CMK (cell line): Measurements from ENCODE around the gene FRS3.
"Not testable (repeated sequence)": the region's sequence is repeated elsewhere in the genome, so short reads cannot be mapped to it uniquely, and the experiment has no call there.

Experiments
- DNase-seq: peaks from one replicate; pipeline ENCODE4 v3.0.0-alpha.2; 2010; ENCODE audit warnings: low read depth

FRS3 gene

GRCh38 chr6:41769376-41769775, 10.3 kb downstream of the FRS3 start:
- no peak for DNase-seq

DNA sequence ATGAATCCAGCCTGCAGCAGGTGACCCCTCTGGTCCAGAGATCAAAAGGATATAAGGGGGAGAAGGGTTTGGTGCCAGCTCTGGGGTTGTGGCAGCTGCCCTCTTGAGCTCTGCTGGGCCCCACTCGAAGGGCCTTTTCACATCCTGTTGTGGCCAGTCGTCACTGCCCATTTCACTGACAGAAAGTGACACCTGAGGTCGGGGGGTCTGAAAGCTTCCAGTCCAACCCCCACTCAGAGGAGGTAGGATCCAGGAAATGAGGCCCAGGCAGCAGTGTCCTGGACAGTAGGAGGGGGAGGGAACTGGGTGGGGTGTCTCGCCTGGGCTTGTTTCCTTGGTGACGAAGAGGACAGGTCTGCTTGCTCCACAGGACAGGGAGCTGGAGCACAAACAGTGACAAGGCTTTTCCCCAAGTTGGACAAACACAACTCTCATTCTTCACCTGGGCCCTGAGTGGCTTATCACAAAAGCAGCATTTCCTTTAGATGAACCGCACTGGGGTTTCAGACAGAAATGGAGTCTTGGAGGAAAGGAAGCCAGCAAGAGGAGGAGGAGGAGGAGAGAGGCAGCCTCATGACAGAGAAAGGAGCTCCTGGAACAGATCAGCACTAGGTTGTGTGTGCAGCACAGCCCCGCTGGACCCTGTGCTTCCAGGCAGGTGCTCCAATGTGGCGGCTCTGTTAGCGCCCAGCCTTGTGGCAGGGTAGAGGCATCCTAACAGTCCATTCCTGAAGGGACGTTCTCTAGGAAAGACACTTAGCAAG, 11.0 kb downstream of the FRS3 start:
- DNase-seq: peak; percentile 49

DNA sequence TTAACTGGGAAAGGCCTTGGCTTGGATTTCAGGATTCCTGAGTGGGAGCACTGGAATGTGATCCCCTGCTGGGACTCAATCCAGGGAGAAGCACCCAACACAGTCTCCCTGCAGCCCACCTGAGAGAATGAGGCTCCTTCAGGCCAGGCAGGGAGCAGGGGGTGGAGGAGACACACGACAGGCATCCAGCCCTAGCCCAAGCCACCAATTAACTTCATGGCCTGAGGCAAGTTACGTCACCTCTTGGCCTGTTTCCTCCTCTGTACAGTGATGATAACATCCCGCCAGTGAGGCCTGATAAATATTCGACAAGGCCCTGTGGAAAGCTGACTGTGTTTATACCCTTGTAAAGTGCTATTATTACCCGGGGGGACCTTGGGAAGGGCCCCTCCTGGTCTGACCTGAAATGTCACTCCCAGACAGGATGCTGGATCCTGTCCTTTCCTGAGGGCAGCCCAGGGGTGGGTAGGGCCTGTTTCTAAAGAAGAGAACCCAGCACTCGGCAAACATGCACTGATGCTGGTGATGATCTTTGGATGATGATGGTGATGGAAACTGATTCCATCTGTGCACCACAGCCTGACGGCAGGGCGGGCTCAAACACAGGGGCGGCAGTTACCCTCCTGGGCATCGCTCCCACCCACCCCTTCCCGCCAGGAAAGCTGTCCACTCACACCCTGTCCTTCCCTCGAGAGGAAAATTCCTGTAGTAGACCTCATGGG, 12.4 kb downstream of the FRS3 start:
- DNase-seq: peak; percentile 73

- DNase-seq: not testable (repeated sequence)
Measured at GRCh38 chr6:41766043-41766664, 13.5 kb downstream of the FRS3 start.

GRCh38 chr6:41763470-41763869, 16.2 kb downstream of the FRS3 start:
- no peak for DNase-seq

GRCh38 chr6:41759905-41760579, 19.7 kb downstream of the FRS3 start:
- no peak for DNase-seq

GRCh38 chr6:41759106-41759904, 20.4 kb downstream of the FRS3 start:
- no peak for DNase-seq

DNA sequence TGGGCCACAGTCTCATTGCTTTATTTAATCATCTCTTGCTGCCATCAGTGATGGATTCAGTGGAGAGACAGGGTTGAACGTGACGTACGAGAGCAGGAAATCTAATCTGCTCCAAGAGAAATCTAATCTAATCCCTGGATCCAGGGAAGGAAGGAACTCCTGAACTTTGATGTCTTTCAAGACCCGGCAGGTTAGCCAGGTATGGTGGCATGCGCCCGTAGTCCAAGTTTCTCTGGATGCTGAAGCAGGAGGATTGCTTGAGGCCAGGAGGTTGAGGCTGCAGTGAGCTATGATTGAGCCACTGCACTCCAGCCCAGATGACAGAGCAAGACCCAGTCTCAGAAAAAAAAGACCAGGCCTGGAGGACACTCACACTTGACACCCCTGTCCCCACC, 21.1 kb downstream of the FRS3 start:
- no peak for DNase-seq

GRCh38 chr6:41757931-41758640, 21.6 kb downstream of the FRS3 start:
- no peak for DNase-seq

DNA sequence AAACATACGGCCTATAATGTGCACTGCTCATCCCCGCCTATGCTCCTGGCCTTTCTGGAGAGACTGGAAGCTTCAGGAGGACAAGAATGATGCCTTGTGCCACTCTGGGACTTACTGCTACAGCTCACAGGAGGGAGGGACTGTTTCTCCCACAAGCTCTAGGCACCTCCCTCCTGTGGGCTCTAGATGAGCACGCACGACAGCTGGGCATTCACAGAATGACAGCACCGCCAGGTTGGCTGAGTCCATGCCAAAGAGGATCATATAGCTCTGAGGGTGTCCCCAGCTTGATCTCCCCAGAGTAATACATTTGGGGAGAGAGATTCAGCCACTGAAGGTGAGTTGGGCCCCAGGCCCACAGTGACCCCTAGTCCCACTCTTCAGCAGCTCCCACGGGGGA, 22.4 kb downstream of the FRS3 start:
- no peak for DNase-seq

DNA sequence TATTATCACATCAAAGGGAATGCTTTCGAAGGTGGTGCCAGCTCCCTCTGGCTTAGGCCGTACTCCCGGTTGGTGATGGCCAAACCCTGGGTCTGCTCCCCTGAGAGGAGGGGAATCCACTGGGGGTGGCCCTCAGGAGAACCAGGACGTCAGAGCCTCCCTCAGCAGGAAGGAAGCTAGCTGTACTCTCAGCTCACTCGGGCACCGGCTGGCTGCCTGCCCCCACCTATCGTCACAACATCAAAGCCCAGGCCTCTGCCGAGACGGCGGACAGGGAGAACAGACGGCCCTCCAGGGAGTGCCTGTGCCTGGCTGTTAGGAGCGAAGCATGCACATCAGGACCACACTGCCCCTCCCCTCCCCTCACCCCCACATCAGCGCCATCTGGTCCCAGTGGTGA, 23.3 kb downstream of the FRS3 start:
- DNase-seq: no peak

GRCh38 chr6:41755895-41756294, 23.8 kb downstream of the FRS3 start:
- no peak for DNase-seq

DNA sequence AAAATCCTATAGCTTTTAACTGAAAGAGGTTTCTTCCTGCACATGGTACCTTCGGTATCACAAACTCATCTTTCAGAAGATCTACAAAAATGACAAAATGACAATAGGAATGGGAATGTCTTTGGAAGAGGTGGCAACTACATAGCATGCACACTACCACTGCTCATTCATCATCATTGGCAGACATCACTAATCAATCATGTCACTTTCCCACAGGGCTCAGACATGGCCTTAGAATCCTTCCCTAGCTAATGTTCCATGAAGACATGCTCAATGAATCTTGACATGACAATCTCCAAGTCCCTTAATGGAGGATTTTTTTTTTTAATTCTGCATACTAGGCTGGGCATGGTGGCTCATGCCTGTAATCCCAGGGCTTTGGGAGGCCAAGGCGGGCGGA, 29.3 kb downstream of the FRS3 start:
- DNase-seq: no peak

- no peak for DNase-seq
Measured at GRCh38 chr6:41748542-41748941, 31.2 kb downstream of the FRS3 start.

DNA sequence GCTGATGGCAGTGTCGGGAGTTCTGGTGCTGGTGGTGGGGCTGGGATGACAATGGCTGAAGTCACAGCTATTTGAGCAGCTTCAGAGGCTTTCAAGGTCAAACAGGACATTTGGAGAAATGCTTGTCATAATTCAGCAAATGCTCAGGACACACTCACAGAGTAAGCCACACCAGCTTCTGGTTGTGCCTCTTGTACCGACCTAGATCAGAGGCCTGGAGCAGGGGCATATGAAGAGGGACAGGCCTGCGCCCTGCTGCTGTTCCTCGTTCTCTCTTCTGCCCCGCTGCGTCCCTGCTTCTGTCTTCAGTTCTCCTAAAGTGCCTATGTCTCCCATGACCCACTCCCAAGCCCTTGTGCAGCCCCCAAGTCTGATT, 31.6 kb downstream of the FRS3 start:
- no peak for DNase-seq

GRCh38 chr6:41747256-41748101, 32.2 kb downstream of the FRS3 start, which contains the start of gene PGC:
Gene PGC (minus strand): TSS chr6:41747397. CDS start chr6:41747334, 63 bp downstream.
- no peak for DNase-seq

DNA sequence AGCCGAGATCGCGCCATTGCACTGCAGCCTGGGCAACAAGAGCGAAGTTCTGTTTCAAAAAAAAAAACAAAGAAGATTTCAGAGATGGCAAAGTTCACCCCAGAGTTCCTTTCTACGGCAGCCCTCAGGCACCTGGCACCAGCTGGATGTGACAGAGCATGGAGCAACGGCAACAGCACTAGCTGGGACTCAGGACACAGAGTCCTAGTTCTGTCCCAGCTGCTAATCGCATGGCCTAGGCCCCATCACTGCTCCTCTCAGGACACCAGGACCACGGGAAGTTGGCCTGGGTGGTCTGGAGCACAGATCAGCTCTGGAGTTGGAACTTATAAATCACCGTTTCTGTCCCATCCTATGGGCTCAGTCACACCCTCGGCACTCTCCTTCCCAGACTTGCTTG, 33.6 kb downstream of the FRS3 start:
- no peak for DNase-seq

DNA sequence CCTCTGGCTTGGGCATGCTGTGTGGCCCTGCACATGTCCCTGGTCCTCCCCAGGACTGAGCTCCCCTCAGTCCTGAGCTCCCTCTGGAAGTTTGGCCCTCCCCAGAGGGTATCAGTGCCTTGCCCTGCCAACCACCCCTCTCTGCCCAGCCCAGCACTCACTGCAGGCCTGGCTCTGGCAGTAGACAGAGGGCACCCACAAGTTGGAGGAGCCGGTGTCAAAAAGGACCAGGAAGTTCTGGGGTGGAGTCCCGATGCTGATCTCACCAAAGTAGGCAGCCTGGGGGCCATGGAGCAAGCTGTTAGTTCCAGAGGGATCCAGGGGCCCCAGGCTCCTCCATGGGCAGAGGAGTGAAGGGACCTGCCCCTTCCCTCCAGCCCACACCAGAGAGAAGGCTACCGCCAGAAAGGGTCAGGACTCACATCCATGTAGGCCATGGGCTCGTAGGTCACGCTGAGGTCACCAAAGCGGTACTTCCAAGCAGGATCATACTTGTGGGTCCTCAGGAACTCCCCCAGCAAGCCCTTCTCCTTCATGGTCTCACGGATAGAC, 35.4 kb downstream of the FRS3 start:
- DNase-seq: no peak

- DNase-seq: no peak
Measured at GRCh38 chr6:41743406-41744235, 36.1 kb downstream of the FRS3 start.
